HG03460 (cell line): ENCODE measurements around the gene BANF2.

Experiments used
- ATAC-seq: cut with Tn5 transposase; IDR thresholded peaks from one replicate; pipeline ENCODE4 v1.9.1; 2021; ENCODE audit not compliant: unreplicated experiment

BANF2 gene

DNA sequence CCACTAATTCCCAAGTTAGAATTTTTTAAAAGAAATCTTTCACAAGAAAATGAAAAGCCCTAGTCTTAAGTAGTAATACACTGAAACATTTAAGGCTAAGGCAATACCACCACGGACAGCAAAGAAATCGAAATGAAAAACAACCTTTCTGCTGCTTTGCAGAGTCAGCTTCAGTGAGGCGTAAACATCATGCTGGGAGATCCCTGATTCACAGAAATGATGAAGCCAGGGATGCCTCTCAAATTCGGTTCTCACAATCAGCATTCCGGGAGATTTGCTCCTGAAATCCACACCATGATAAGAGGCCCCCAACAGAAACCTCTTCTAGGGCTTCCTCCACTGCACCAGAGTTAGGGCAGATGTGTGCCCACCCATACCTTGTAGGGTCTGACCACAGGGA lies 36.3 kb upstream of the BANF2 start:
- no peak for ATAC-seq

GRCh38 chr20:17664025-17664633 lies 35.6 kb upstream of the BANF2 start:
- ATAC-seq = no peak

- ATAC-seq = no peak
Observed at GRCh38 chr20:17665756-17666155, 34.0 kb upstream of the BANF2 start.

GRCh38 chr20:17666481-17666880 lies 33.3 kb upstream of the BANF2 start:
- no peak for ATAC-seq

- no peak for ATAC-seq
Observed at GRCh38 chr20:17667445-17667844, 32.3 kb upstream of the BANF2 start.

- no peak for ATAC-seq
Observed at GRCh38 chr20:17668432-17668831, 31.3 kb upstream of the BANF2 start.

- ATAC-seq = no peak
Observed at GRCh38 chr20:17669306-17669931, 30.3 kb upstream of the BANF2 start.

GRCh38 chr20:17671011-17671410 lies 28.8 kb upstream of the BANF2 start:
- ATAC-seq = no peak

- ATAC-seq = no peak
Observed at GRCh38 chr20:17671565-17671964, 28.2 kb upstream of the BANF2 start.

GRCh38 chr20:17673084-17673483 lies 26.7 kb upstream of the BANF2 start:
- no peak for ATAC-seq

GRCh38 chr20:17674722-17675518 lies 24.8 kb upstream of the BANF2 start:
- ATAC-seq = no peak

GRCh38 chr20:17675519-17676377 lies 24.0 kb upstream of the BANF2 start:
- ATAC-seq = no peak

DNA sequence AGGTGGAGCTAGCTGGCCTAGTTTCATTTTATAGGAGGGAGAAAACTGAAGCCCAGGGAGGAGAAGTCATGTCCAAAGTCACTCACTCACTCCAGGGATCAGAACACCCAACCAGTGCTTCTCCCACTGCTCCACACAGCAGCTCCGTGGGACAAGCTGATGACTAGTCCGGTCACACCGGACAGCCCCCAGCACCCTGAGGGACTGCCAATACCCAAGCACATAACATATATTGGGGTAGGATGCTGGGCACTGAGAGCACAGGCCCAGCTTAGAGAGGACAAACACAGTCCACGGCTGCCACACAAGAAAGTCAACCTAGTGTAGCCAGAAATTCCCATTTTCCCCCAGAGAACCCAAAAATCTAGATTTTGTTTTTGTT lies 23.4 kb upstream of the BANF2 start:
- ATAC-seq = no peak

DNA sequence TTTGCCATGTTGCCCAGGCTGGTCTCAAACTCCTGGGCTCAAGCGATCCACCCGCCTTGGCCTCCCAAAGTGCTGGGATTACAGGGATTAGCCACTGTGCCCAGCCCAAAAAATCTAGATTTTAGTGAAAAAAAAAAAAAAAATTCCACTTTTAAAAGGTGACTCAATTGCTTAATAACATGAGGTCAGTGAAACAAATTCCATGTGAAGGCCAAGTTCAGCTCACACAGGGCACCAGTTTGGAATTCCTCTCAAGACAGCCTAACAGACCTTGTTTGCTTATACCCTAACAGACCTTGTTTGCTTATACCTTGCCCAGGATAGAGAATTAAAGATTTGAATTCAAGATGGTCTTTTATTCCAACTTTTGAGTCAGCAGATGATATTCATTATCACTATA lies 22.8 kb upstream of the BANF2 start:
- no peak for ATAC-seq

GRCh38 chr20:17678295-17678694 lies 21.5 kb upstream of the BANF2 start:
- ATAC-seq = no peak

DNA sequence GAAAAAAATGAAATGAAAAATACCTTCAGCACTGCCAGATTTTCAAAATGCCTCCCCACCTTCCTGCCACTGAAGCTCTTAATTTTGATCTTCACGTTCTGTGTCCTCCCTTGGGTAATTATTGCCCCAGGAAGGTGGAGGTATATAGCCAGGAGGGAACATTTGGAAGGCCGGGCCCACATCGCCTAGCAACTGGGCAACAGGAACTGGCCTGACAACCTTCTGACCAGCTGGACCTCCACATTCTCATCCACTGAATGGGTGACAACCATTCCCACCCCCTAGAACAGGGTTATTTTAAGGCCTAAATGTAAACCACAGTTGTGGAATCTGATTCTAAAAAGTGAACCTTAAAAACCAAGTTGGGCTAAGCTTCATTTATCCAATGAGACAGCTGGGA lies 20.9 kb upstream of the BANF2 start:
- no peak for ATAC-seq

- ATAC-seq = no peak
Observed at GRCh38 chr20:17679941-17680835, 19.6 kb upstream of the BANF2 start.

DNA sequence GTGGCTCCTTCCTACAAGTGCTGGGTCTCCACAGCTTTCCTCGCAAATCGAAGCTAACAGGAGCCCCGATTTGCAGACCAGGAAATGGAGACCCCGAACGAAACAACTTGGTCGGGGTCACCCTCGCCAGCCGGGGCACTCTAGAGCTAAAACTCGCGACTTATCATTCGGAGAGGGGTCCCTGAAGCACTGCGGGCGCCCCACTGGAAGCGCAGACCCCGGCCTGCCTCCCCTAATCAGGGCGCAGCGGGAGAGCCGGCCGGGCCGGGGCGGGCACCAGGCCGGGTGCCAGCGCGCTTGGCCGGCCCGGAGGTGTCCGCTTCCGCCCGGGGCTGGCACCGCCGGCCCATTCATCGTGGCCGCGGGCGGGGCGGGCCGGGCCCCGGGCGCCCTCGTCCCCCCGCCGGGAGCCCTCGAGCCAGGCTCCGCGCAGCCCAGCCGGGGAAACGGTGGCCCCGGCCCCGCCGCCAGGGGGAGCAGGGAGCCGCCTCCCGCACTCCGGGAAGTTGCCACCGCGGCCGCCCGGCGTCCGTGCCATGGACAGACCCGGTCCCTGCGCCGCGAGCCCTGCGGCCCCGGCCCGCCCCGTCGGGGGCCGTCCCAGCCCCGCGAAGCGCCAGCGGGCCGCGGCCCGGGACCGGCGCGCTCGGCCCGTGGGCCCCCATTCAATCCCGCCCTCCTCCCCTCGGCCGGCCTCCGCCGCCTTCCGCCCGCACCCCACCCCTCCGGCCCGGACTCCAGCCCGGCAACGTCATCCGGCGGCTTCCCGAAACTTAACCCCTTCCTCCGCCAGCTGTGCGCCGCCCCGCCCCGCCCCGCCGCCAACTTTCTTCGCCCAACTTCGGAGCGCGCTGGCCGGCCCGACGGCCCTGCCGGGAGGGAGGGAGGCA lies 18.7 kb upstream of the BANF2 start:
- peak; percentile 40 for ATAC-seq

GRCh38 chr20:17681726-17682102 lies 18.1 kb upstream of the BANF2 start:
- ATAC-seq = peak; percentile 13
